AG09309 (cell line): ENCODE results near the gene SUMO4.

Source experiments
- DNase-seq: peaks from one replicate; pipeline ENCODE4 v3.0.0-alpha.2; 2010; ENCODE audit warnings: low read depth
- H3K4me3 ChIP-seq: 2 replicates; pipeline ENCODE4 v1.5.1; 2011; ENCODE audit warnings: mild to moderate bottlenecking, low read depth, low read length, moderate library complexity; ENCODE audit not compliant: control insufficient read depth
- TF ChIP-seq, protein P1 (sequence below): IDR thresholded peaks from 2 replicates; pipeline ENCODE4 v1.5.1; 2011; ENCODE audit warnings: mild to moderate bottlenecking, low read depth, low read length, inconsistent platforms; ENCODE audit not compliant: insufficient read depth, control insufficient read depth; ENCODE audit errors: missing control alignments

The SUMO4 gene

DNA sequence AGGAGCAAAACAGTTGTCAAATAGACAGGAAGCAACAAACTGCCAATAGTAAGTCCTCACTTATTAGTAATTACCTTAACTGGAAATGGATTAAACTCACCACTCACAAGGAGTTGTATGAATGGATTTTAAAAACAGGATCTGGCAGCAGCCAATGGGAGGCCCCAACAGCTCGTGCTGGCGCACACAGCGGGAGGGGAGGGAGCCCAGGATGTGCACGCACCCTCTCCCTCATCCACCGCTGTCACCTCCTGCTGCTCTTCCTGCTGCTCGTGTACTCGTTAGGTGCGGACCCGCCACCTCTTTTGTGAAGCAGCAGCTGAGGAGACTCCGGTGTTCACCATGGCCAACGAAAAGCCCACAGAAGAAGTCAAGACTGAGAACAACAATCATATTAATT, at the start of gene SUMO4:
Gene SUMO4, plus strand, starts transcription at position 213 of the 400 bp plus-strand sequence. Its CDS starts 130 bp downstream, at position 343.
- H3K4me3 ChIP-seq, result no peak within 1 kb of the TSS
- TF ChIP-seq, protein P1, sequence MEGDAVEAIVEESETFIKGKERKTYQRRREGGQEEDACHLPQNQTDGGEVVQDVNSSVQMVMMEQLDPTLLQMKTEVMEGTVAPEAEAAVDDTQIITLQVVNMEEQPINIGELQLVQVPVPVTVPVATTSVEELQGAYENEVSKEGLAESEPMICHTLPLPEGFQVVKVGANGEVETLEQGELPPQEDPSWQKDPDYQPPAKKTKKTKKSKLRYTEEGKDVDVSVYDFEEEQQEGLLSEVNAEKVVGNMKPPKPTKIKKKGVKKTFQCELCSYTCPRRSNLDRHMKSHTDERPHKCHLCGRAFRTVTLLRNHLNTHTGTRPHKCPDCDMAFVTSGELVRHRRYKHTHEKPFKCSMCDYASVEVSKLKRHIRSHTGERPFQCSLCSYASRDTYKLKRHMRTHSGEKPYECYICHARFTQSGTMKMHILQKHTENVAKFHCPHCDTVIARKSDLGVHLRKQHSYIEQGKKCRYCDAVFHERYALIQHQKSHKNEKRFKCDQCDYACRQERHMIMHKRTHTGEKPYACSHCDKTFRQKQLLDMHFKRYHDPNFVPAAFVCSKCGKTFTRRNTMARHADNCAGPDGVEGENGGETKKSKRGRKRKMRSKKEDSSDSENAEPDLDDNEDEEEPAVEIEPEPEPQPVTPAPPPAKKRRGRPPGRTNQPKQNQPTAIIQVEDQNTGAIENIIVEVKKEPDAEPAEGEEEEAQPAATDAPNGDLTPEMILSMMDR, result no peak
- DNase-seq, result no peak

DNA sequence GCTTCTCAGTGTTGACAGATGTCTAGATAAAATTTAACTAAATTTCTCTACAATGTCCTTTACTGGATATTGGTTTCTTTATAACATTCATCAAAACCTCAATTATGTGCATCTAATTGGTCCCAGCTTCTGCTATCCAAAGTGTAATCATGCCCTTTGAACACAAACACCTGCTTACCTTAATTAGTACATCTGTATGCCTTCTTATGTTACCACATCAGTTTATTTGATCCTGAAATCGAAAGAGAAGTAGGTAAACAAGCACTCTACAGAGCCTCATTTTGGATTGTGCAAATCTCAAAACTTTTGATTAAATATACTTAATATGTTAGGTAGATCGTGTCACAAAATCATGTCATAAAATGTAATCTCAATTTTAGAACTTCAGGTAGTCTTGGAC, 46.1 kb upstream of the SUMO4 start:
- no peak for DNase-seq
- TF ChIP-seq, protein P1, result no peak
- no peak overlapping the region for H3K4me3 ChIP-seq

DNA sequence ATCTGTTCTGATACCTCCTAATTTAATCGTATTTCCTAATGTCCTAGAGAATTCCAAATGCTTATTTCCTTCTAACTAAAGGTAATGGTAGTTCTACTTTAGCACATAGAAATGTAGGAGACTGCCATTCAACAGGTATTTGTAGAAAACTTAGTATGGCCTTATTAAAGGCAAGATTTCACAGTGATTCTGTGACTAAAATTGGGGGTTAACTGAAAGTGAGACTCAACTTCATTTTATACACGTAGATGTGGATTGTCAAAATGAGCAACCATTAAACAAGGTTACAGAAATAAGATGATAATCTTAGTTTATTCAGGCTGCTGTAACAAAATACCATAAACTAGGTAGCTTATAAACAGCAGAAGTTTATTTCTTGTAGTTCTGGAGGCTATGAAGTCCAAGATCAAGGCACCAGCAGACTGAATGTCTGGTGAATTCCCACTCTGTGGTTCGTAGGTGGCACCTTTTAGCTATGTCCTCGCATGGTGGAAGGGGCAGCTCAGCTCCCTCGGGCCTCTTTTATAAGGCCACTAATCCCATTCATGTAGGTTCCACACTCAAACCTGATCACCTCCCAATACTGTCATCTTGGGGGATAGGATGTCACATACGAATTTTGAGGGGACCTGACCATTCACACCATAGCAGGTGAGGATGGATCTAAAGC, 43.8 kb upstream of the SUMO4 start:
- TF ChIP-seq, protein P1, result no peak
- DNase-seq, result no peak

DNA sequence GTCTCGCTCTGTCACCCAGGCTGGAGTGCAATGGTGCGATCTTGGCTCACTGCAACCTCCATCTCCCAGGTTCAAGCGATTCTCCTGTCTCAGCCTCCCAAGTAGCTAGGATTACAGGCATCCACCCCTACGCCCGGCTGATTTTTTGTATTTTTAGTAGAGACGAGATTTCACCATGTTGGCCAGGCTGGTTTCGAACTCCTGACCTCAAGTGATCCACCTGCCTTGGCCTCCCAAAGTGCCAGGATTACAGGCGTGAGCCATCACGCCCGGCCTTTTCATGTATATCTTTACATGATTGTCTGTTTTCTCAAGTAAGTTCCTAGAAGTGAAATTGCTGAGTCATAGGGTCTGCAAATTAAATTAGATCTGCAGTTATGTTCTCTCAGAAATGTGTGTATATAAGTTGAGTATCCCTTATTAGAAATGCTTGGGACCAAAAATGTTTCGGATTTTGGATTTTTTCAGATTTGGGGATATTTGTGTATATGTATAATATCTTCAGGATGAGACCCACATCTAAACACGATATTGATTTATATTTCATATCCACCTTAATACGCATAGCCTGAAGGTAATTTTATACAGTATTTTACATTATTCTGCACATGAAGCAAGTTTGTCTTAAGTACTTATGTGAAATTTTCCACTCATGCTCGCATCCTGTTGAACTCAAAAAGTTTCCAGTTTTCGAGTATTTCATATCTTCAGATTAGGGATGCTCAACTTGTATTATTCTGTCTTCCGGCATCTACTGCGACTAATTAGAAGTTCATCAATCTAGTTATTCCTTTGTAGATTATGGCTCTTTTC, 42.1 kb upstream of the SUMO4 start:
- H3K4me3 ChIP-seq, result no peak overlapping the region
- TF ChIP-seq, protein P1, result no peak
- no peak for DNase-seq

More for the DNA sequence above, 43.8 kb upstream of the SUMO4 start:
- no peak overlapping the region for H3K4me3 ChIP-seq

DNA sequence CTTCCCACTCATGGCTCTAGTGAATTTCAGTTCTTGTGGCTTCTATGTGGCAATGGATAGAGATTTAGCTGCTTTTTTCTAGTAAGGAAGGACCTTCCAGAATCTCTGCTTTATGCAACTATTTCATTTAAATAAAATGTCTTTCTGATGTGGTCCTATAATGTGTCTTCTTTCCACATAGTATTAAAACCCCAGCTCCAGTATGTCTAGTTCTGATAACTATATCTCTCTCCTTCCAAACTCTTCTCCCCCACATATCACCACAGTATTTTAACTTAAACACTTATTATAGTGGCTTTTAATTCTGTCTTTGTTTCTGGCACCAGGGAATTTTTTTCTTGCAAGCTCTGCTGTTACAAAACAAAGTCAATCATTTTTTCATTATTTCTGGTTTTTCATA, 40.6 kb upstream of the SUMO4 start:
- TF ChIP-seq, protein P1, result no peak

DNA sequence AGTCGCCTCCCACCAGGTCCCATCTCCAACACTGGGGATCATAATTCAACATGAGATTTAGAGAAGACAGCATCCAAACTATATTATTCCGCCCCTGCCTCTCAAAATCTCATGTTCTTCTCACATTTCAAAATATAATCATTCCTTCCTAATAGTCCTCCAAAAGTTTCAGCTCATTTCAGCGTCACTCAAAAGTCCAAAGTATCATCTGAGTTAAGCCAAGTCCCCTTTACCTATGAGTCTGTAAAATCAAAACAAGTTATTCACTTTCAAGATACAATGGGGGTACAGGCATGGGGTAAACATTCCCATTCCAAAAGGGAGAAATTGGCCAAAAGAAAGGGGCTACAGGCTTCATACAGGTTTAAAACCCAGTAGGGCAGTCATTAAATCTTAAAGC, 39.5 kb upstream of the SUMO4 start:
- TF ChIP-seq, protein P1, result no peak
- no peak for DNase-seq
- no peak overlapping the region for H3K4me3 ChIP-seq

More for the DNA sequence above, 40.6 kb upstream of the SUMO4 start:
- no peak for DNase-seq
- H3K4me3 ChIP-seq, result no peak overlapping the region
